Gastrocnemius medialis (tissue), 4 donors: ENCODE measurements around the gene PRKAG2.
A peak's percentile ranks its signal among the peaks of the same experiment; 100 is the strongest.

ENCODE experiments used
- POLR2A ChIP-seq, 2 donors: fragments of 450-650 bp; IDR thresholded peaks; one replicate each; pipeline ENCODE4 v1.6.1; 2017; ENCODE audit warnings: antibody characterized with exemption in 2 of 2, mild to moderate bottlenecking in 2 of 2, moderate library complexity in 2 of 2
- TF ChIP-seq, protein P1 (sequence below), 5 experiments: fragments of 450-650 bp in 3 of 5; fragments of 200-600 bp in 2 of 5; sonication (generic) in 2 of 5; IDR thresholded peaks in 4 of 5; conservative IDR thresholded peaks in 1 of 5; 1 replicate in 4 of 5; 2 replicates in 1 of 5; pipeline ENCODE4 v1.5.1; 2016 to 2019; ENCODE audit warnings: antibody characterized with exemption in 5 of 5, mild to moderate bottlenecking in 3 of 5, moderate library complexity in 3 of 5

GRCh38 chr7:151759591-151760042, 117.3 kb downstream of the PRKAG2 start:
- TF ChIP-seq, protein P1, sequence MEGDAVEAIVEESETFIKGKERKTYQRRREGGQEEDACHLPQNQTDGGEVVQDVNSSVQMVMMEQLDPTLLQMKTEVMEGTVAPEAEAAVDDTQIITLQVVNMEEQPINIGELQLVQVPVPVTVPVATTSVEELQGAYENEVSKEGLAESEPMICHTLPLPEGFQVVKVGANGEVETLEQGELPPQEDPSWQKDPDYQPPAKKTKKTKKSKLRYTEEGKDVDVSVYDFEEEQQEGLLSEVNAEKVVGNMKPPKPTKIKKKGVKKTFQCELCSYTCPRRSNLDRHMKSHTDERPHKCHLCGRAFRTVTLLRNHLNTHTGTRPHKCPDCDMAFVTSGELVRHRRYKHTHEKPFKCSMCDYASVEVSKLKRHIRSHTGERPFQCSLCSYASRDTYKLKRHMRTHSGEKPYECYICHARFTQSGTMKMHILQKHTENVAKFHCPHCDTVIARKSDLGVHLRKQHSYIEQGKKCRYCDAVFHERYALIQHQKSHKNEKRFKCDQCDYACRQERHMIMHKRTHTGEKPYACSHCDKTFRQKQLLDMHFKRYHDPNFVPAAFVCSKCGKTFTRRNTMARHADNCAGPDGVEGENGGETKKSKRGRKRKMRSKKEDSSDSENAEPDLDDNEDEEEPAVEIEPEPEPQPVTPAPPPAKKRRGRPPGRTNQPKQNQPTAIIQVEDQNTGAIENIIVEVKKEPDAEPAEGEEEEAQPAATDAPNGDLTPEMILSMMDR (IDR thresholded peaks at IDR 0.05 in 4 of 5, conservative IDR thresholded peaks at IDR 0.05 in 1 of 5) = peak; percentile 83 to 93 (median 91)
- TF ChIP-seq POLR2A (IDR thresholded peaks at IDR 0.05) = no peak
